Measurements from ENCODE around the gene SPG21.

DNA sequence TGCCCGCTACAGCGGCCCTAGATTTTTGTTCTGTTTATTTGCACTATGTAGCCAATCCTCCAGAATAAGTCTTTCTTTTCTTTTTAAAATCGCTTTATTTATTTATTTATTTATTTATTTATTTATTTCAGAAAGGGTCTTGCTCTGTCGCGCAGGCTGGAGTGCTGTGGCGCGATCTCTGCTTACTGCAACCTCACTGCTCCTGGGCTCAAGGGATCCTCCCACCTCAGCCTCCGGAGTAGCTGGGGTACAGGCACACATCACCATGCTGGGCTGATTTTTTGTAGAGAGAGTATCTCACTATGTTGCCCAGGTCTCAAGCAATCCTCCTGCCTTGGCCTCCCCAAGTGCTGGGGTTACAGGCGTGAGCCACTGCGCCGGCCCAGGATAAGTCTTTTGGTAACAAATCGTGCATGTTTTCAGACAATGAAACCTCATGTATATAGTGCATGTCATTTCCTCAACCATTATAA is 40.1 kb upstream of the SPG21 start:
- no peak for TF ChIP-seq POLR2A (IDR thresholded peaks at IDR 0.05)
- no peak for TF ChIP-seq POLR2AphosphoS5 (IDR thresholded peaks at IDR 0.05)
- TF ChIP-seq CTCF (IDR thresholded peaks at IDR 0.05) = no peak
- TF ChIP-seq EP300 (IDR thresholded peaks at IDR 0.05) = no peak

Data from suprapubic skin (tissue), 4 donors.